HG03469 (cell line): ENCODE results near the gene SCAPER.
"Not testable (repeated sequence)": the region's sequence is repeated elsewhere in the genome, so short reads cannot be mapped to it uniquely, and the experiment has no call there.

ENCODE experiments used
- ATAC-seq: cut with Tn5 transposase; IDR thresholded peaks from one replicate; pipeline ENCODE4 v1.9.1; 2021; ENCODE audit warnings: mild to moderate bottlenecking, moderate library complexity, moderate number of reproducible peaks; ENCODE audit not compliant: unreplicated experiment

Gene SCAPER

GRCh38 chr15:76861815-76862397, 43.2 kb downstream of the SCAPER start:
- no peak for ATAC-seq

- ATAC-seq = no peak
These were observed 44.9 kb downstream of the SCAPER start for GRCh38 chr15:76860201-76860600.

GRCh38 chr15:76850367-76850766, 54.8 kb downstream of the SCAPER start:
- ATAC-seq = not testable (repeated sequence)

GRCh38 chr15:76846782-76847181, 58.4 kb downstream of the SCAPER start:
- ATAC-seq = no peak

GRCh38 chr15:76844096-76844495, 61.0 kb downstream of the SCAPER start:
- no peak for ATAC-seq

- no peak for ATAC-seq
These were observed 61.9 kb downstream of the SCAPER start for GRCh38 chr15:76843269-76843668.

- no peak for ATAC-seq
These were observed 64.2 kb downstream of the SCAPER start for GRCh38 chr15:76840830-76841460.

- ATAC-seq = no peak
These were observed 66.0 kb downstream of the SCAPER start for GRCh38 chr15:76839173-76839572.

- no peak for ATAC-seq
These were observed 67.7 kb downstream of the SCAPER start for GRCh38 chr15:76837474-76837873.

- ATAC-seq = no peak
These were observed 75.2 kb downstream of the SCAPER start for GRCh38 chr15:76829939-76830338.

- no peak for ATAC-seq
These were observed 81.2 kb downstream of the SCAPER start for GRCh38 chr15:76823890-76824289.

GRCh38 chr15:76823303-76823702, 81.8 kb downstream of the SCAPER start:
- no peak for ATAC-seq

GRCh38 chr15:76818926-76819325, 86.2 kb downstream of the SCAPER start:
- not testable (repeated sequence) for ATAC-seq

GRCh38 chr15:76815421-76815820, 89.7 kb downstream of the SCAPER start:
- no peak for ATAC-seq

GRCh38 chr15:76812381-76812780, 92.8 kb downstream of the SCAPER start:
- ATAC-seq = no peak

- no peak for ATAC-seq
These were observed 95.6 kb downstream of the SCAPER start for GRCh38 chr15:76809412-76810103.

- ATAC-seq = no peak
These were observed 102.0 kb downstream of the SCAPER start for GRCh38 chr15:76803049-76803571.

- ATAC-seq = no peak
These were observed 102.7 kb downstream of the SCAPER start for GRCh38 chr15:76802411-76802810.

GRCh38 chr15:76799760-76800159, 105.4 kb downstream of the SCAPER start:
- no peak for ATAC-seq

GRCh38 chr15:76795217-76795616, 109.9 kb downstream of the SCAPER start:
- no peak for ATAC-seq

- ATAC-seq = no peak
These were observed 112.0 kb downstream of the SCAPER start for GRCh38 chr15:76793162-76793561.

- no peak for ATAC-seq
These were observed 113.6 kb downstream of the SCAPER start for GRCh38 chr15:76791511-76791910.
